Measurements from ENCODE around the gene PRXL2B.
A peak's percentile ranks its signal among the peaks of the same experiment; 100 is the strongest.

The PRXL2B gene

DNA sequence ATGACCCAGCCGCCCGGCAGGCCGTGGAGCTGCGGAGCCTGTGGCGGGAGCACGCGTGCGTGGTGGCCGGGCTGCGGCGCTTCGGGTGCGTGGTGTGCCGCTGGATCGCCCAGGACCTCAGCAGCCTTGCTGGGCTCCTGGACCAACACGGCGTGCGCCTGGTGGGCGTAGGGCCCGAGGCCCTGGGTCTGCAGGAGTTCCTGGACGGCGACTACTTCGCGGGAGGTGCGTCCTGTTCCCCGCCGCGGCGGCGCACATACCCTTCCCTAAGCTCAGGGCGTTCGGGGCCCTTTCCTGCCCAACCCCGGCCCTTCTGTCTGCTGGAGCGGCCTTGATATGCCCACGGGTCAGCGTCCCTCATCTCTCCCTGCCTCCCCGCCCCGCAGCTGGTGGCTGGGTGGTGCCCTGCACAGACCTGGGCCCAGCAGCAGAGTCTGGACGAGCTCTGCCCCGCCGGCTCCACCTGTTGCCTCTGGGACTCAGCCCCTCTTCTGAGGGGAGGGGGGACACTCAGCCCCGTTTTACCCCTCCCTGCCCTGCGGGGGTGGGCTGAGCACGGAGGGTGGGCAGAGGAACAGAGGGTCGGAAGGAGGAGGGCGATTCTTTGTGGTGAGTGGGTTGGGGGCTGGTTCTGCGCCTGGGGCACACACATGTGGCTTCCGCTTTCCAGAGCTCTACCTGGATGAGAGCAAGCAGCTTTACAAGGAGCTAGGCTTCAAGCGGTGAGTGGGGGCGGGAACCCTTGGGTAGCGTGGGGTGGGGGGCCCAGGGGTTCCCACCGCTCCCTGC lies 688 bp downstream of the PRXL2B start:
- DNase-seq: peak in 1 of 2 experiments; percentile 45

DNA sequence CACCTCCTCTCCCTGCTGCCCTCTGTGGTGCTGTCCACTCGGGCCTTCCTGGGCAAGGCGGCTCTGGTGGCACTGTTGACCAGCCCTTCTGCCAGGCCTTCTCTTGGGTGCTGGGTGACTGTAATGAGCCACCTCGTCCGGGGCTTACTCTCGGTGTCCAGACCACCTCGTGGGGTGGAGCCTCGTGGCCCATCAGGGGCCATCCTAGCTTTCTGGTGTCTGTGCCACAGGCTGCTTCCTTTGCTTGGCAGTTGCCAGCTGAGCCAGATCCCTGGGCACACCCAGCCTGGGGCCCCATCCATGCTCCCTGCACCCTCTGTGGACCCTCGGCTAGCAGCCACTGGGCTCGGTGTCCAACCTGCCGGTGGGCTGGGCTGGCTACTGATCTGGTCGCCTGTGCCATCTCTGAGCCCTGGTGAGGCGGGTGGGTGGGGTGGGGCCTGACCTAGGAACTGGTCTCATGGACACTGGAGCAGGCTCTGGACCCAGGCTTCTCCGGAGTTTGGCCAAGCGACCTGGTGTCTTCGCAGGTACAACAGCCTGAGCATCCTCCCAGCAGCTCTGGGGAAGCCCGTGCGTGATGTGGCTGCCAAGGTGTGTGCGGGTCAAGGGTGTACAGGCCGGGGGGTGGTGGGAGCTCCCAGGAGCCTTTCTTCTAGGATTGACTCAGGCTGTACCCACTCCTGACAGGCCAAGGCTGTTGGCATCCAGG lies 1.4 kb downstream of the PRXL2B start:
- DNase-seq: no peak

- DNase-seq: no peak
Observed at GRCh38 chr1:2588661-2589430, 2.3 kb downstream of the PRXL2B start.

GRCh38 chr1:2589431-2590232 lies 3.1 kb downstream of the PRXL2B start:
- no peak for DNase-seq

- no peak for DNase-seq
Observed at GRCh38 chr1:2590233-2591141, 3.9 kb downstream of the PRXL2B start.

- no peak for DNase-seq
Observed at GRCh38 chr1:2591233-2591580, 4.6 kb downstream of the PRXL2B start.

- DNase-seq: no peak
Observed at GRCh38 chr1:2591581-2592261, 5.1 kb downstream of the PRXL2B start.

DNA sequence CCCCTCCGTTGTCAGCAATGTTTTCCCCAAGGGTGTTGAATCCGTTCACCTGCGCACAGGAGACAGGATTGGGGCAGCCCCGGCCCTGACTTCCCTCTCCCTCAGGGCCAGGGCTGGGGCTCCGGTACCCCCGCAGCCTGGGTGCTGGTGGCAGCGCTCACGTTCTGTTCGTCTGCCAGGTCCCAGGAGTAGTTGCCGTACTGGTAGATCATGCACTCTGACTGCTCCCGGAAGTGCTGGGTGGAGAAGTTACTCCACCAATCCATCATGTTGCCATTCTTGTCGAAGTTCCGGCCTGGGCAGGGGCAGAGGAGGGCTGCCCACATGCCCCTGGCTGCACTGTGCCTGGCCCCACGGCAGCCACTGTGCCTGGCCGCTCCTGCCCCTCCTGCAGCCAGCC lies 6.1 kb downstream of the PRXL2B start:
- no peak for DNase-seq

GRCh38 chr1:2593251-2593878 lies 6.8 kb downstream of the PRXL2B start:
- DNase-seq: no peak

DNA sequence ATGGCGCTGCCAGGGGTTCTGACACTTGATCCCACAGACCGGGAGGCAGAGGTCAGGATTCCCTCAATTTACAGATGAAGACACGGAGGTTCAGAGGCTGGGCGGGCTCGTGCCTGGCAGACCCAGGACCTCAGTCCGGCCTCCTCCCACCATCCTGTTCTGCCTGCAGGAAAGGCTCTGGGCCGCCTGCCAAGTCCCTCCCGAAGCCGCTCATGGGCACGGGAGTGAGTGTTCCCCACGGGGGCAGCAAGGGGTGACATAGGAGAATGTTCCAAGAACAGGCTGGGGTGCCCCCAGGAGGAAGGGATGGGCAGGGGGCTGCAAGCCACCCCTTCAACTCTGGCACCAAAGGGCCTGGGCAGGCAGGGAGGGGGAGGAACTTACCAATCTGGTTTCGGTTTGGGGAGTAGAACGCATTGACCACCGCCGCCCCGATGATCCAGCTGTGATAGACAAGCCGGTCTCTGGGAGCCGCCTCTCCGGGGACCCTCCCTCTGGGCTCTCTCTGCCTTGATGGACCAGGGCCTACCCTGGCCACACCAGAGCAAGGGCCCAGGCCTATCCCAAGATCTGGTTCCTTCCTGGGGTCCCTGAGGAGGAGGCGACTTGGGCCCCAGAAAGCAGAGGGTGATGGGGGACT lies 7.5 kb downstream of the PRXL2B start:
- DNase-seq: no peak

DNA sequence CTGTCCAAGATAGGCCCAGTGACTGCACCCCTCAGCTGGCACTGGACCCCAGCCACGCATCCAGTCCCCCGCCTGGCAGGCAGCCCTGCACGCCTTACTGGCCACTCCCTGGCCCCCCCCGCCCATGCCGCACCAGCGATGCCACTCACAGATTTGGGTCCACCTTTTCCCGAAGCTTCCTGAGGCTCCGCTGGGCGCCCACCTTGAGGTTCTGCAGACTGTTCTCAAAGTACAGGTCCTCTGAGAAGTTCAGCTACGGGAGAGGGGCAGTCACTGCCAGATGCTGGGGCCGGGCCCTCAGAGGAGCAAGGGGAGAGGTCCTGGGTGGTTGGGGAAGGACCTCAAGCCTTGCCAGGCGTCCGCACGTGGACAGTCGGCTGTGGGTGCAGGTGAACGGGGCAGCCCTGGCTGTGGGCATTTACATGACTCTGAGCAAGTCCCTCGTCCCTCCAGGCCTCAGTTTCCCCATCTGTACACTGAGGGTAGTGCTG lies 8.1 kb downstream of the PRXL2B start:
- DNase-seq: no peak

GRCh38 chr1:2595261-2595811 lies 8.8 kb downstream of the PRXL2B start:
- DNase-seq: no peak

- DNase-seq: no peak
Observed at GRCh38 chr1:2595812-2596529, 9.4 kb downstream of the PRXL2B start.

- no peak for DNase-seq
Observed at GRCh38 chr1:2596530-2597333, 10.2 kb downstream of the PRXL2B start.

DNA sequence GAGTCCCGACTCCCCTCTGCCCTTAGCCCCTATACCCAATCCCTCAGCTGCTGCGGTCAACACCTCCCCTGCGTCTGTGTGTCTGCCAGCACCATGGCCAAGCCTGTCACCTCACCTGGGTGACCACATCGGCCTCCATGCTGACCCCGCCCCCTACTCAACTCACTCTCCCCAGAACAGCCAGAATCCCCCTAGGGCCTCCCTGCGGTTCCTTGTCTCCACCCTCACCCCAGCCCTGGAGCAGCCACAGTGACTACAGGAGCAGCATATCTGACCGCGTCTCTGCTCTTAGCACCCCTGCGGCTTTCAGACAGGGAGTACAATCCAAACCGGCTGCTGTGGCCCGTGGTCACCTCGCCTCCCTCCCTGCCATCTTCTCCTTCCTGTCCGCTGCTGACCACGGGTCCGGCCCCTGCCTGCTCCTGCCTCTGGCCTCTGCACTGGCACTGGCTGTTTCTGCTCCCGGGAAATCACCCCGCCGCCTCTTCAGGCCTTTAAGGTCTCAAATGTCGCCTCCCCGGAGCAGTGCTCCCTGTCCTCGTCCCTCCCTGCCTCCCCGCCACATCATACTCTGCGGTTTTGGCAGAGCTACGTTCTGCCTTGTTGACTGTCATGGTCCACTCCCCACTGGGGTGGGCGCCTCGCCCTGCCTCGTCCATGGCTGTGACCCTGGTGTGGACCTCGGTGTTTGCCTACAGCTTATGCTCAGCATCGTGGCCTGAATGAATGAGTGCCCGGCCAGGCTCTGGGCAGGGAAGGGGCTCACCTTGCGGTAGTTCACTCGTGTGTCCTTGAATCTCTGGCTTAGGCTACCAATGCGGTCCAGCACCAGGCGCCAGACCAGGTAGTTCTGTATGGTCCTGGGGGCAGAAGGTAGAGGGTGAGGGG lies 11.1 kb downstream of the PRXL2B start:
- no peak for DNase-seq

GRCh38 chr1:2598329-2598931 lies 11.9 kb downstream of the PRXL2B start:
- DNase-seq: no peak
